HCT116 (cell line): ENCODE measurements around the gene AUTS2. TPM values are rescaled to one million over a fixed set of nuclear protein-coding genes. Genes with fewer than 3 reads are reported as not detected.

Experiments used
- ATAC-seq: fragments of 200-7000 bp; cut with Tn5 transposase; 2 replicates; pipeline ENCODE4 v1.9.1; 2020; ENCODE audit warnings: mild to moderate bottlenecking, moderate library complexity
- BruUV-seq: library from RNA; stranded (reverse); fragments of 400-500 nt; replicated peaks from 2 replicates; lab custom pipeline; 2021; lab: Mats Ljungman, UMichigan
- CTCF ChIA-PET: fragments of 300-600 bp; sonication (Branson Sonifier 250); formaldehyde crosslinking; loops from one replicate; lab custom pipeline; 2021; ENCODE audit warnings: antibody characterized with exemption; lab: Charles Lee
- POLR2A ChIA-PET: fragments of 300-600, 350-600 bp; sonication (Branson Sonifier 250); formaldehyde crosslinking; loops from one replicate; lab custom pipeline; 2021; ENCODE audit warnings: antibody characterized with exemption; lab: Charles Lee
- RAD21 ChIA-PET, 2 experiments: fragments of 300-600 bp; sonication (Branson Sonifier 250); formaldehyde crosslinking; loops; one replicate each; lab custom pipeline; 2023; ENCODE audit warnings: low total read pairs in 2 of 2; ENCODE audit not compliant: uncharacterized antibody in 2 of 2, unreplicated experiment in 2 of 2, low non-redundant PET in 1 of 2; lab: Charles Lee
- DNase-seq: peaks from one replicate; pipeline ENCODE4 v3.0.0-alpha.2; 2010; ENCODE audit warnings: low read depth, low spot score
- H2AFZ ChIP-seq: fragments of 200-600 bp; shearing (Covaris generic), sonication (generic); 2 replicates; pipeline ENCODE4 v1.6.1; 2017; ENCODE audit warnings: low read depth, mixed run types, mixed read lengths, antibody characterized with exemption, low read length; ENCODE audit not compliant: poor library complexity, severe bottlenecking
- H3K27ac ChIP-seq: 2 replicates; pipeline ENCODE4 v1.5.1; 2012; ENCODE audit warnings: low read depth, low read length
- H3K27me3 ChIP-seq: fragments of 200-600 bp; sonication (generic); 2 replicates; pipeline ENCODE4 v1.6.1; 2016; ENCODE audit warnings: mixed run types, low read length, mixed read lengths; ENCODE audit not compliant: insufficient read depth
- H3K36me3 ChIP-seq, 2 experiments: fragments of 200-500 bp in 1 of 2; fragments of 200-600 bp in 1 of 2; sonication (Bioruptor generic) in 1 of 2; sonication (generic) in 1 of 2; 2 replicates each; pipeline versions ENCODE4 v1.5.1 to v1.6.1; 2014 to 2016; ENCODE audit warnings: low read length in 2 of 2, inconsistent platforms in 1 of 2, mixed read lengths in 1 of 2, mixed run types in 1 of 2; ENCODE audit not compliant: insufficient read depth in 2 of 2, control insufficient read depth in 1 of 2
- H3K4me1 ChIP-seq, 2 experiments: fragments of 200-600 bp in 1 of 2; sonication (generic) in 1 of 2; 2 replicates each; pipeline versions ENCODE4 v1.5.1 to v1.6.1; 2012 to 2017; ENCODE audit warnings: low read length in 2 of 2, inconsistent platforms in 1 of 2, mild to moderate bottlenecking in 1 of 2, mixed read lengths in 1 of 2, mixed run types in 1 of 2, moderate library complexity in 1 of 2; ENCODE audit not compliant: insufficient read depth in 2 of 2, control insufficient read depth in 1 of 2
- H3K4me2 ChIP-seq: fragments of 200-600 bp; sonication (generic); 2 replicates; pipeline ENCODE4 v1.6.1; 2017; ENCODE audit warnings: mixed run types, low read length, mixed read lengths
- H3K4me3 ChIP-seq, 2 experiments: fragments of 200-600 bp in 1 of 2; sonication (generic) in 1 of 2; replicated peaks in 1 of 2; 2 replicates each; pipeline ENCODE4 v1.5.1; 2011 to 2016; ENCODE audit warnings: low read length in 2 of 2, control low read depth in 1 of 2, low read depth in 1 of 2, mild to moderate bottlenecking in 1 of 2, mixed read lengths in 1 of 2, mixed run types in 1 of 2
- H3K79me2 ChIP-seq: fragments of 200-600 bp; sonication (generic); 2 replicates; pipeline ENCODE4 v1.6.1; 2017; ENCODE audit warnings: mild to moderate bottlenecking, mixed run types, low read length, moderate library complexity, mixed read lengths; ENCODE audit not compliant: insufficient read depth
- H3K9ac ChIP-seq: fragments of 200-600 bp; sonication (generic); 2 replicates; pipeline ENCODE4 v1.6.1; 2016; ENCODE audit warnings: low read length, mixed read lengths
- H3K9me2 ChIP-seq: fragments of 200-600 bp; sonication (generic), shearing (Covaris generic); 2 replicates; pipeline ENCODE4 v1.6.1; 2017; ENCODE audit warnings: mixed run types, mild to moderate bottlenecking, moderate library complexity; ENCODE audit not compliant: insufficient read depth
- H3K9me3 ChIP-seq, 2 experiments: fragments of 200-500 bp in 1 of 2; fragments of 200-600 bp in 1 of 2; sonication (Bioruptor generic) in 1 of 2; sonication (generic) in 1 of 2; 2 replicates each; pipeline ENCODE4 v1.6.1; 2014 to 2017; ENCODE audit warnings: low read length in 2 of 2, mixed read lengths in 2 of 2, inconsistent platforms in 1 of 2, low read depth in 1 of 2, mild to moderate bottlenecking in 1 of 2, mixed run types in 1 of 2, moderate library complexity in 1 of 2; ENCODE audit not compliant: control insufficient read depth in 1 of 2, insufficient read depth in 1 of 2
- H4K20me1 ChIP-seq: fragments of 200-600 bp; sonication (generic), shearing (Covaris generic); 2 replicates; pipeline ENCODE4 v1.6.1; 2017; ENCODE audit warnings: mixed run types, mild to moderate bottlenecking, moderate library complexity; ENCODE audit not compliant: insufficient read depth
- CBX3 ChIP-seq: IDR thresholded peaks from 2 replicates; pipeline ENCODE4 v1.6.1; 2012; ENCODE audit warnings: low read depth
- CTCF ChIP-seq, 3 experiments: fragments of 200-600 bp in 1 of 3; sonication (generic) in 1 of 3; IDR thresholded peaks in 2 of 3; conservative IDR thresholded peaks in 1 of 3; 2 replicates each; pipeline ENCODE4 v1.5.1; 2012 to 2017; ENCODE audit warnings: low read depth in 2 of 3, low read length in 2 of 3, antibody characterized with exemption in 1 of 3, borderline replicate concordance in 1 of 3, control low read depth in 1 of 3, mild to moderate bottlenecking in 1 of 3, mixed read lengths in 1 of 3, mixed run types in 1 of 3, moderate library complexity in 1 of 3; ENCODE audit not compliant: insufficient read depth in 1 of 3
- ELF1 ChIP-seq: IDR thresholded peaks from 2 replicates; pipeline ENCODE4 v1.6.1; 2012; ENCODE audit warnings: low read depth, borderline replicate concordance
- EZH2 ChIP-seq: fragments of 200-600 bp; sonication (generic); IDR thresholded peaks from 2 replicates; pipeline ENCODE4 v1.6.1; 2017; ENCODE audit warnings: antibody characterized with exemption, mixed run types
- EZH2phosphoT487 ChIP-seq: fragments of 200-600 bp; IDR thresholded peaks from 2 replicates; pipeline ENCODE4 v1.6.1; 2018; ENCODE audit warnings: antibody characterized with exemption, borderline replicate concordance
- RAD21 ChIP-seq: IDR thresholded peaks from 2 replicates; pipeline ENCODE4 v1.6.1; 2012; ENCODE audit warnings: low read depth, mild to moderate bottlenecking
- SIN3A ChIP-seq: IDR thresholded peaks from 2 replicates; pipeline ENCODE4 v1.6.1; 2012; ENCODE audit warnings: low read depth
- SP1 ChIP-seq: IDR thresholded peaks from 2 replicates; pipeline ENCODE4 v1.6.1; 2012; ENCODE audit warnings: low read depth
- SRF ChIP-seq: IDR thresholded peaks from 2 replicates; pipeline ENCODE4 v1.6.1; 2012; ENCODE audit warnings: low read depth
- TCF7L2 ChIP-seq: IDR thresholded peaks from 2 replicates; pipeline ENCODE4 v1.7.0; 2011; ENCODE audit warnings: borderline replicate concordance, inconsistent platforms; ENCODE audit not compliant: insufficient read depth, insufficient read length; ENCODE audit errors: extremely low read depth
- intact Hi-C: fragments of 100-400 bp; cut with micrococcal nuclease; formaldehyde crosslinking; loops from 2 replicates; pipeline ENCODE4 v1.10.0; 2022
- total RNA-seq: library from RNA; stranded (reverse); gene quantifications from one replicate; pipeline ENCODE4 v1.2.1, GENCODE V29; 2021; ENCODE audit not compliant: unreplicated experiment
- TF ChIP-seq, protein P1 (sequence below): IDR thresholded peaks from 2 replicates; pipeline ENCODE4 v1.6.1; 2011; ENCODE audit warnings: mild to moderate bottlenecking, low read length, moderate library complexity; ENCODE audit not compliant: insufficient replicate concordance; ENCODE audit errors: extremely low read depth

Gene AUTS2
- total RNA-seq, 1 experiment from 2014 or later, result 0.93 TPM

DNA sequence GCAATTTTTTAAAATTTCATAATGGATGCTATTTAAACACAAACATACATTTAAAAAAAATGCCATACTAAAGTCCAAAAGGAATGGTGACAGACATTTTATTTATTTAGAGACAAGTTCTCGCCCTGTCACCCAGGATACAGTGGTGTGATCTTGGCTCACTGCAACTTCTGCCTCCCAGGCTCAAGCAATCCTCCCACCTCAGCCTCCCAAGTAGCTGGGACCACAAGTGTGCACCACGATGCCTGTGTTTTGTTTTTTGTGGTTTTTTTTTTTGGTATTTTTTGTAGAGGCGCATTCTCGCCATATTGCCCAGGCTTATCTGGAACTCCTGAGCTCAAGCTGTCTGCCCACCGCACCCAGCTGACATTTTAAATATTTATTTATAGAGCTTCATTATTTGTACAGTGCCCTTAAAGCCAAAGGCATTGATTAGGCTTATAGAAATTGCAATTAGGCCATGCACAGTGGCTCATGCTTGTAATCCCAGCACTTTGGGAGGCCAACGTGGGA is 703.5 kb downstream of the AUTS2 start:
- Histone ChIP-seq H3K4me2 (no peak overlapping the region), H3K36me3 (no peaks in the 10 kb centered on the region), H3K27ac (no peak overlapping the region), H3K9ac (no peak overlapping the region)
- ATAC-seq, result no peak
- CTCF ChIA-PET, result no interaction called here
- TF ChIP-seq SIN3A, result no peak
- no peak for TF ChIP-seq ELF1
- no peak for TF ChIP-seq SP1
- no peak for TF ChIP-seq EZH2phosphoT487
- no peak for TF ChIP-seq CTCF (IDR thresholded peaks at IDR 0.05 in 2 of 3, conservative IDR thresholded peaks at IDR 0.05 in 1 of 3; ENCODE audit: borderline replicate concordance in 1 of 3, insufficient read depth in 1 of 3, low read depth in 2 of 3, low read length in 2 of 3)
- TF ChIP-seq, all 23 proteins: peak for 0
- no peak for DNase-seq
- no peaks in the 10 kb centered on the region for H3K4me1 ChIP-seq
- no peaks in the 10 kb centered on the region for H3K9me2 ChIP-seq
- no peaks in the 10 kb centered on the region for H3K27me3 ChIP-seq
- BruUV-seq, result no TSS peak
- H3K4me3 ChIP-seq, result no peak overlapping the region
- intact Hi-C loops, result no loop called here
- POLR2A ChIA-PET, result no interaction called here
- H3K9me3 ChIP-seq, result peaks cover 4 to 18% of the 10 kb centered on the region in 2 experiments; a peak in 2 of 4 replicates
- no peak overlapping the region for H2AFZ ChIP-seq
- no peaks in the 10 kb centered on the region for H4K20me1 ChIP-seq
- H3K79me2 ChIP-seq, result no peaks in the 10 kb centered on the region
- RAD21 ChIA-PET, result no interaction called here

GRCh38 chr7:70303309-70303708 is 705.0 kb downstream of the AUTS2 start:
- H3K9ac ChIP-seq, result no peak overlapping the region
- POLR2A ChIA-PET, result no interaction called here
- H3K27me3 ChIP-seq, result no peaks in the 10 kb centered on the region
- TF ChIP-seq EZH2phosphoT487 (no peak), RAD21 (no peak), CBX3 (no peak), SP1 (no peak), ELF1 (no peak), EZH2 (no peak), CTCF (IDR thresholded peaks at IDR 0.05 in 2 of 3, conservative IDR thresholded peaks at IDR 0.05 in 1 of 3; ENCODE audit: borderline replicate concordance in 1 of 3, insufficient read depth in 1 of 3, low read depth in 2 of 3, low read length in 2 of 3) (no peak), TCF7L2 (no peak), SRF (no peak)
- TF ChIP-seq, protein P1, sequence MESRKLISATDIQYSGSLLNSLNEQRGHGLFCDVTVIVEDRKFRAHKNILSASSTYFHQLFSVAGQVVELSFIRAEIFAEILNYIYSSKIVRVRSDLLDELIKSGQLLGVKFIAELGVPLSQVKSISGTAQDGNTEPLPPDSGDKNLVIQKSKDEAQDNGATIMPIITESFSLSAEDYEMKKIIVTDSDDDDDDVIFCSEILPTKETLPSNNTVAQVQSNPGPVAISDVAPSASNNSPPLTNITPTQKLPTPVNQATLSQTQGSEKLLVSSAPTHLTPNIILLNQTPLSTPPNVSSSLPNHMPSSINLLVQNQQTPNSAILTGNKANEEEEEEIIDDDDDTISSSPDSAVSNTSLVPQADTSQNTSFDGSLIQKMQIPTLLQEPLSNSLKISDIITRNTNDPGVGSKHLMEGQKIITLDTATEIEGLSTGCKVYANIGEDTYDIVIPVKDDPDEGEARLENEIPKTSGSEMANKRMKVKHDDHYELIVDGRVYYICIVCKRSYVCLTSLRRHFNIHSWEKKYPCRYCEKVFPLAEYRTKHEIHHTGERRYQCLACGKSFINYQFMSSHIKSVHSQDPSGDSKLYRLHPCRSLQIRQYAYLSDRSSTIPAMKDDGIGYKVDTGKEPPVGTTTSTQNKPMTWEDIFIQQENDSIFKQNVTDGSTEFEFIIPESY, result no peak

More at GRCh38 chr7:70303309-70303708, 705.0 kb downstream of the AUTS2 start:
- intact Hi-C loops, result no loop called here
- Histone ChIP-seq H3K79me2 (no peaks in the 10 kb centered on the region), H4K20me1 (no peaks in the 10 kb centered on the region), H3K9me3 (peaks cover 4 to 18% of the 10 kb centered on the region in 2 experiments; a peak in 2 of 4 replicates), H3K9me2 (no peaks in the 10 kb centered on the region), H3K4me2 (no peak overlapping the region), H2AFZ (no peak overlapping the region), H3K4me1 (no peaks in the 10 kb centered on the region), H3K27ac (no peak overlapping the region), H3K36me3 (no peaks in the 10 kb centered on the region), H3K4me3 (no peak overlapping the region)
- BruUV-seq, result no TSS peak
- DNase-seq (no peak), ATAC-seq (no peak)
- ChIA-PET CTCF (no interaction called here), RAD21 (no interaction called here)
